ENCODE data around the gene OGDH.

Gene OGDH

DNA sequence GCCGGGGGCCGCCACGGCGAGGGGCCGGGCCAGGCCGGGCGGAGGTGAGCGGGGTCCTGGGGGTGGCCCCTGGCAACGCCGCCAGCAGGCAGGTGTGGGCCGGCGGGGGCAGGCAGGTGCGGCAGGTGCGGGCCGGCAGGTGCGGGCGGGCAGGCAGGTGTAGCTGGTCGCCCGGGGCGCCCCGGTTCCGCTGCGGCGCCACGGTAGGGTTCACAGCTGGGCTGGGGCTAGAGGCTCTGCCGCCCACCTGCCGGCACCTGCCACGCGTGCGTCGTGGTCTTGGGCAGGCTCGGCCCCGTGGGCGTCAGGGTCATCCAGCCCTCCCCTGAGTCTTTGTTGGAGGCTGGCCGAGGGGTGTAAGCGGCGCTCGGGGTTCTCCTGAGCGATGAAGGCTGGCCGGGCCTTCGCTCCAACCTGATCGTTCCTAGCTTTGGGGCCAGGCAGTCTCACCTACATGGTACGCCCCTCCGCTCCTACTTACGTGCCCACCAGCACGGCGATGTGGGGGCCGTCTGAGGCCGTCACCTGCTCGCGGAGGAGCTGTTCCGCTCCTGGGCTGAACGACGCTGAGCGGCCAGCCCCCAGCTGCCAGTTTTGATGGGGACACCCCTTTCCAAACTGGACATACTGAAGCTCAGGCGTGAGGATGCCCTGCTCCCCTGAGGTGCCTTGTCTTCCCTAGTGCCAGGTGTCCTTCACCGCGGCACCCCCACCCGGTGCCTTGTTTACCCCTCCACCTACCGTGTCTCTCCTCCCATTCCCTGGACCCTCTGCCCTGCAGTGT lies 142.7 kb downstream of the OGDH start:
- no peak for DNase-seq

DNA sequence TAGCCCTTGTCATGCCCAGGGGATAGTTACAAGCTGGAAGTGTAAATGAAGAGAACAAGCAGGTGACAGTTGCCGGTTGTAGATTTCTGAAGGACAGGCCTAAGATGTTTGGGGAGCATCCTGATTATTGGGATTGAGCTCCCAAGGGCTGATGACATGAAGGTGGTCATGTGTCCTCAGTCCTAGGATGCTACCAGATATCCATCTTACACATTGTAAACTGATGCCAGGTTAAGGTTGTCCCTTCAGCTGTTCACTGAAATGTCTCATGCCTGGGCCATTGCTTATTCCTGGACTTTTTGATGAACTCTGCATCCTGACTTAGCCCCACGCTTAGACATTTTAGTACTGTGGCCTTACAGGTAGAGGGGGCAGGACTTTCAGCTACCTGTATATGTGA lies 143.6 kb downstream of the OGDH start:
- no peak for DNase-seq

DNA sequence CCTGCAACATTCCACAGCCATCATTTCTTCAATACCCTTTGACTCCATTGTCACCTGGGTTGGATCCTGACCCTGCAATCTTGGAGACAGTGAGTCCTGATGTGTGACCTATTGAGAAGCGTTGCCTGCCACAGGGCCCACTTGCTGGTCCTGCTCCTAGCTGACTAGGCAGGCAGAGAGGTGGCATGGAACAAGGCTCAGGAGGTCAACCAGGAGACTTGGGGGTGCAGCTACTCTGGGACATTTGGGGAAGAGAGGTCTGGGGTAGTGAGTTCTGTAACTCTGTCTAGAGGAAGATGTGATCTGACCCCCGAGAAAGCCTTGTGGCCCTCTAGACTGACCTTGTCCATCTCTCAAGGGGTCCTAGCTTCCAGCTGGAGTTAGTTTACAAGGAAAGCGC lies 144.0 kb downstream of the OGDH start:
- DNase-seq, result no peak

DNA sequence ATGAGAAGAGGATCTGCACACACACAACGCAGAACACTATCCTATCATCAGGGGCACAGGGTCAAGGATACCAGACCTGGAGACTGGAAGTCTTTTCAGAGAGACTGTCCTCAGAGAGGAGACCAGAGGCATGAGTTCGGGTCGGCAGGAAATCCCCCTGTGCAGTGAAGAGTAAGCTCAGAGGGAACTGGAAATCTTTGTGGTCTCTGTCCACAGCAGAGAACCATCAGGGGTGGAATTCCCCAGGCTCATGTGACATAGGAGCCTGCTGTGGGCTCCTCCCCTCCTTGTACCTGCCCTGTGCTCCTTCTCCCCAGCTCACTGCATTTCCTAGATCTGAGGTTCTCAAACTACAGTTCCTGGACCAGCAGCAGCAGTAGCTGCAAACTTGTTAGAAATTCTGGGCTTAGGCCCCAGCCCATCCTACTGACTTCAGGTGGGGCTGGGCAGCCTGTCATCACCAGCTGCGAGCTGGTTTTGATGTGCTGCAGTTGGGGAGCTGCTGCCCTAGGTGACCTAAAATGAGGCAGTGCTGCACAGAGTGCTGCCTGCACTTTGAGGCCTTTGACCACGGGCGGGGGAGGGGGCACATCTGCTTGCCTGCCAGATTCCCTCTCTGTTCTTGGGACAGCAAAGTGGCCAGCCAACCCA lies 144.6 kb downstream of the OGDH start:
- no peak for DNase-seq

DNA sequence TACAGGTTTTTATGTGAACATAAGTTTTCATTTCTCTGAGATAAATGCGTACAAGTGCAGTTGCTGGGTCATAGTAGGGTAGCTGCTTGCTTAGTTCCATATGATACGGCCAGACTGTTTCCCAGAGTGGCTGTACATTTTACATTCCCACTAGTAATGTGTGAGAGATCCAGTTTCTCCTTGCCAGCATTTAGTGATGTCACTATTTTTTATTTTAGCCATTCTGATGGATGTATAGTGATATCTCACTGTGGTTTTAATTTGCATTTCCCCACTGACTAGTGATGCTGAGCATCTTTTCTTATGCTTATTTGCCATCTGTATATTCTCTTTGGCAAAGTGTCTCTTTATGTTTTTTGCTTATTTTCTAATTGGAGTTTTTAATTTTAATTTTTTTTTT lies 146.4 kb downstream of the OGDH start:
- DNase-seq, result no peak

DNA sequence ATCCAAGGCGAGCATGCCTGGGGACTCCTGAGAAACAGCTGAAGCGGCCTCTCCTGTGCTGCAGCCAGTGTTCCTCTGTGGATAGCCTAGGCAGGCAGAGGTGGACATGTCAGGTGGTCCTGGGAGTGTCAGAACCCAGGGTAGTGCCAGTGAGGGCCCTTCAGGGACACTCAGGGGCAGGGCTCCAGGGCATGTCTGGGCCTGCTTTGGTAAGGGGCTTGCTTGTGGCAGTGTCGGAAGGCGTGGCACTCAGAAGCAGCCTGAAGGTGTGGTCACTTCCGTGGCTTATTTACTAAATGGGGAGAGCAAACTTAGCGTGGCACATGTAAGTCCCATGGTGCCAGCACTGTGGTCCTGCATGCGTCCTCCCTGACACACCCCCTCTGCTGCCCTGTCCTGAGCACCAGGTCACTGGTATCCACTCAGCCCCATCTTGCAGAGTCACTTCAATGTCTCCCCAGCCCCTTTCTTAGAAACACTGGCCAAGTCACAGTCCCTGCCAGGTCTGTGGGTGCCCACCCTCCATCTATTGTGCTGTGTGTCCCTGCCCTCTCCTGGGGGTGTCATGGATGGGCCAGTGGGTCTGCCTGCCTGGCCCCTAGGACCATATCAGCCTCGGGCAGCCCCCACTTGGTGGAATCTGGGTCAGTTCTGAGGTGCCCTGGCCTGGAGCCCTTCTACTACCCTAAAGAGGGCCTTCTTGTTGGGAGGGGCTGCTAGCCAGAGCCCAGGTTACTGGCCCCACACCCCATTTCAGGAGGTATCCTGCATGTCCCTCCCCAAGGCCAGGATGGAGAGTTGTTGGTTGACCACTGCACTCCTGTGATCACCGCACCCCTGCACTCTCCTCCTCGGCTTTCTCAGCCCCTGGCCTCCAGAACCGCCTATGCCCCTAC lies 148.6 kb downstream of the OGDH start:
- DNase-seq, result no peak

DNA sequence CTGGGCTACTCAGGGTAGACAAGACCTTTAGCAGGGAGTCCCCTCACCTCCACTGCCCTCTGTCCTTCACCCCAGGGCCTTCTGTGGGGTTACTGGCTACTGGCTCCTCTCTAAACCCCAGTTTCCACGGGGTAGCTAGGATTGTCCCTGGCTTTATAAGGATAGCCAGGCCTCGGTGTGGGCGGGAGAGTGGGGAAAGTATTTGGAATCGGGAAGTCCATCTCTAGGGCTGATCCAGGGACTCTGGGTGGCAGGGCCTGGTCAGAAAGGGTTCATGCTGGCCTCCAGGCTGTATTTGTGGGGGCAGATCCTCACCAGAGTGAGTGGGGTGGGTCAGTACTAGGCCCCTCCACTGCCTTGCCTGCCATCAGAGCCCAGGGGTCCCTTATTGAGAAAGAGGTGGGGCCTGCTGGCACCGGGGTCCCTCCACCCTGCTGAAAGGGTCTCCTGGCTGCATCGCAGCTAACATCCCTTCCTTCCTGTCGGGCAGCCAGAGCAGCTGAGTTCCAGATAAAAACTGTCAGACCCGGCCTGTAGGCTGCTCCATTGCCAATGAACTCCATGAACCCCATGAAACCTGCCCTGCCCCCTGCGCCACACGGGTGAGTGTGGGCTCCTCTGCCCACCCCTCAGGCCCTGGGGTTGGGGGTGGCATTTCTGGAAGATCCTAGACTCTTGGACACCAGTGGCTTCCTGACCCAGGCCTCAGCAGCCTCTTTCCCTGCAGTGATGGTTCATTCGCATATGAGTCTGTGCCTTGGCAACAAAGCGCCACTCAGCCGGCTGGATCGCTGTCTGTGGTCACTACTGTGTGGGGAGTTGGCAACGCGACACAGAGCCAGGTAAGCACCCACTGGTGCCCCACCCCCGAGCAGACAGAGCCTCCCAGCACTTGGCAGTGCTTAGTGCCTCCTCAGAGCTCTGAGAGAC lies 149.5 kb downstream of the OGDH start:
- no peak for DNase-seq

DNA sequence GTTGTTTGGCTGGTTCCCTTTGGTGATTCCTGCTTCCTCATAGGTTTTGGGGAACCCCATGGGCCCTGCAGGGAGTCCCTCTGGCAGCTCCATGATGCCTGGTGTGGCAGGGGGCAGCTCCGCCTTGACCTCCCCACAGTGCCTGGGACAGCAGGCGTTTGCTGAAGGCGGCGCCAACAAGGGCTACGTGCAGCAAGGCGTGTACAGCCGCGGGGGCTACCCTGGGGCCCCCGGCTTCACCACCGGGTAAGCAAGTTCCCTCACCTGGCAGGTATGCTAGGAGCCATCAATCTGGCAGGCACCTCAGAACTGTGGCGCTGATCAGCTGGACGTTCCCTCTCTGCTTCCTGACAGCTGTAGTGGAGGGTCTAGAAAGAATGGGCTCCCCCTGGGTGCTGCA lies 150.5 kb downstream of the OGDH start:
- no peak for DNase-seq

DNA sequence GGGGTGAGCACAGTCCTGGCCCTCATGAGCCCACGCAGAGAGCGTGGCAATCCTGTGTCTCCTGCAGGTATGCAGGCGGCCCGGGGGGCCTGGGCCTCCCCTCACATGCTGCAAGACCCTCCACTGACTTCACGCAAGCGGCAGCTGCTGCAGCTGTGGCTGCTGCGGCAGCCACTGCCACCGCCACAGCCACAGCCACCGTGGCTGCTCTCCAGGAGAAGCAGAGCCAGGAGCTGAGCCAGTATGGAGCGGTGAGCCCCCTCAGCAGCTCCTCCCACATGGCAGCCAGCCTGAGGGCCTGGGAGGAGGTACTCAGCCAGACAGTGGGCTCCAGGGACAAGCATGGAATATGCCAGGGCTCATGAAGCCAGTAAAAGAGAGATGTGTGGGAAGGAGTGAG lies 150.9 kb downstream of the OGDH start:
- no peak for DNase-seq

DNA sequence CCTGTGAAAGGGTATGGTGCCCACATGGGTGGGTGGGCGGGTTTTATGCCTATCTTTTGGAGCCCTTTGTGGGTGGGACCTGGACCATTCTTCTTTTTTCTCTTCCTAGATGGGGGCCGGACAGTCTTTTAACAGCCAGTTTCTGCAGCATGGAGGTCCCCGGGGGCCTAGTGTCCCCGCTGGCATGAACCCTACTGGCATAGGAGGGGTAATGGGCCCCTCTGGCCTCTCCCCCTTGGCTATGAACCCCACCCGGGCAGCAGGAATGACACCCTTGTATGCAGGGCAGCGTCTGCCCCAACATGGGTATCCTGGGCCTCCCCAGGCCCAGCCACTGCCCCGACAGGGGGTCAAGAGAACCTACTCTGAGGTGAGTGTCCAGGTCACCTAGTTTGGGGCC lies 151.3 kb downstream of the OGDH start:
- DNase-seq, result no peak

Measured in NCI-H187 treated with DMSO at 0.1 percent for 48 hours (cell line).